HepG2 (cell line): ENCODE data around the gene CMTM4. TPM values are rescaled to one million over a fixed set of nuclear protein-coding genes. Genes with fewer than 3 reads are reported as not detected.

Source experiments
- ATAC-seq: fragments of 200-7000 bp; cut with Tn5 transposase; 3 replicates; pipeline ENCODE4 v1.9.1; 2020; ENCODE audit warnings: mild to moderate bottlenecking, moderate library complexity
- BruUV-seq: library from RNA; stranded (reverse); fragments of 400-500 nt; replicated peaks from 2 replicates; lab custom pipeline; 2021; lab: Mats Ljungman, UMichigan
- CTCF ChIA-PET: fragments of 300-600 bp; formaldehyde crosslinking; extraction: SDS; loops from one replicate; lab custom pipeline; 2021; ENCODE audit warnings: low total read pairs, inconsistent platforms, low intra/inter-chr PET ratio; lab: Yijun Ruan, JAX
- POLR2A ChIA-PET: fragments of 350-600 bp; sonication (Branson Sonifier 250); formaldehyde crosslinking; loops from one replicate; lab custom pipeline; 2020; ENCODE audit warnings: antibody characterized with exemption, inconsistent platforms; lab: Yijun Ruan, JAX
- DNase-seq: peaks from one replicate; pipeline ENCODE4 v3.0.0-alpha.2; 2015; ENCODE audit warnings: low spot score
- FAIRE-seq: peaks from 3 replicates; lab custom pipeline; 2011; peaks lifted over from hg19 to GRCh38; lab: Jason Lieb, UNC
- H2AFZ ChIP-seq: one replicate; pipeline ENCODE4 v1.6.1; 2011; ENCODE audit warnings: low read length, inconsistent platforms
- H3K27ac ChIP-seq: fragments of 300-600 bp; 3 replicates; pipeline ENCODE4 v1.8.0; 2011; ENCODE audit warnings: mixed run types, mild to moderate bottlenecking, mixed read lengths, low read length, inconsistent platforms; ENCODE audit not compliant: insufficient read depth; ENCODE audit errors: extremely low read length
- H3K27me3 ChIP-seq, 2 experiments: fragments of 200-600 bp in 1 of 2; 2 replicates in 1 of 2; 3 replicates in 1 of 2; pipeline versions ENCODE4 v1.6.0 to v1.8.0; 2011; ENCODE audit warnings: low read length in 2 of 2, mild to moderate bottlenecking in 2 of 2, moderate library complexity in 2 of 2, inconsistent platforms in 1 of 2; ENCODE audit not compliant: insufficient read depth in 2 of 2, control insufficient read depth in 1 of 2
- H3K36me3 ChIP-seq, 2 experiments: fragments of 200-600 bp in 1 of 2; replicated peaks in 1 of 2; 2 replicates in 1 of 2; 3 replicates in 1 of 2; pipeline versions ENCODE4 v1.5.1 to v1.8.0; 2011; ENCODE audit warnings: low read length in 2 of 2, inconsistent platforms in 1 of 2; ENCODE audit not compliant: insufficient read depth in 2 of 2, control insufficient read depth in 1 of 2
- H3K4me1 ChIP-seq: 2 replicates; pipeline ENCODE4 v1.5.1; 2012; ENCODE audit warnings: low read length, inconsistent platforms; ENCODE audit not compliant: insufficient read depth
- H3K4me2 ChIP-seq: 2 replicates; pipeline ENCODE4 v1.6.0; 2011; ENCODE audit warnings: low read depth, low read length, inconsistent platforms
- H3K4me3 ChIP-seq, 3 experiments: fragments of 200-600 bp in 1 of 3; sonication (generic), shearing (Covaris generic) in 1 of 3; replicated peaks in 1 of 3; 2 replicates each; pipeline ENCODE4 v1.5.1; 2011 to 2016; ENCODE audit warnings: low read length in 3 of 3, inconsistent platforms in 2 of 3, low read depth in 2 of 3, mild to moderate bottlenecking in 2 of 3, control low read depth in 1 of 3, mixed read lengths in 1 of 3; ENCODE audit not compliant: insufficient read depth in 1 of 3
- H3K79me2 ChIP-seq: one replicate; pipeline ENCODE4 v1.6.1; 2011; ENCODE audit warnings: low read length, inconsistent platforms; ENCODE audit not compliant: insufficient read depth
- H3K9ac ChIP-seq: 2 replicates; pipeline ENCODE4 v1.6.0; 2011; ENCODE audit warnings: mild to moderate bottlenecking, low read depth, low read length, inconsistent platforms; ENCODE audit not compliant: insufficient read depth
- H3K9me3 ChIP-seq: 2 replicates; pipeline ENCODE4 v1.5.1; 2012; ENCODE audit warnings: mild to moderate bottlenecking, low read length
- H4K20me1 ChIP-seq: 2 replicates; pipeline ENCODE4 v1.6.0; 2011; ENCODE audit warnings: inconsistent platforms, mild to moderate bottlenecking, low read length, moderate library complexity; ENCODE audit not compliant: insufficient read depth
- ARID2 ChIP-seq: sonication (generic); formaldehyde crosslinking; IDR thresholded peaks from 2 replicates; pipeline ENCODE4 v1.8.1; 2022; ENCODE audit warnings: mild to moderate bottlenecking, missing genetic modification reagents, borderline replicate concordance
- CBX2 ChIP-seq, 2 experiments: fragments of 200-600 bp in 1 of 2; sonication (generic); formaldehyde crosslinking in 1 of 2; IDR thresholded peaks; 2 replicates each; pipeline versions ENCODE4 v1.7.0 to v1.8.1; 2018 to 2022; ENCODE audit warnings: low read depth in 2 of 2, low read length in 1 of 2, mild to moderate bottlenecking in 1 of 2, missing genetic modification reagents in 1 of 2
- ELF1 ChIP-seq: sonication (generic); formaldehyde crosslinking; IDR thresholded peaks from 2 replicates; pipeline ENCODE4 v1.4.0; 2020; ENCODE audit warnings: missing genetic modification reagents
- GABPB1 ChIP-seq: IDR thresholded peaks from 2 replicates; pipeline ENCODE4 v1.6.1; 2016; ENCODE audit warnings: mild to moderate bottlenecking, missing genetic modification reagents, moderate library complexity, missing compliant biosample characterization
- HNRNPH1 ChIP-seq: fragments of 200-400 bp; formaldehyde crosslinking; optimal IDR thresholded peaks from 2 replicates; pipeline ENCODE3; 2017; ENCODE audit warnings: mild to moderate bottlenecking, low read depth, low read length
- IRF1 ChIP-seq: sonication (generic); formaldehyde crosslinking; IDR thresholded peaks from 2 replicates; pipeline ENCODE4 v1.4.0; 2020; ENCODE audit warnings: low read depth, mild to moderate bottlenecking, missing genetic modification reagents
- KLF13 ChIP-seq: sonication (generic); formaldehyde crosslinking; IDR thresholded peaks from 2 replicates; pipeline ENCODE4 v1.4.0; 2020; ENCODE audit warnings: mild to moderate bottlenecking, missing genetic modification reagents
- NFE2 ChIP-seq: sonication (generic); formaldehyde crosslinking; IDR thresholded peaks from 2 replicates; pipeline ENCODE4 v1.4.0; 2020; ENCODE audit warnings: missing genetic modification reagents
- NPAS2 ChIP-seq: sonication (generic); formaldehyde crosslinking; IDR thresholded peaks from 2 replicates; pipeline ENCODE4 v1.8.0; 2022; ENCODE audit warnings: mild to moderate bottlenecking, missing genetic modification reagents, borderline replicate concordance
- SAP130 ChIP-seq: IDR thresholded peaks from 2 replicates; pipeline ENCODE4 v1.6.1; 2016; ENCODE audit warnings: low read depth
- WIZ ChIP-seq: sonication (generic); formaldehyde crosslinking; IDR thresholded peaks from 2 replicates; pipeline ENCODE4 v1.5.1; 2020; ENCODE audit warnings: mild to moderate bottlenecking, missing genetic modification reagents
- ZFP36L1 ChIP-seq: sonication (generic); formaldehyde crosslinking; IDR thresholded peaks from 2 replicates; pipeline ENCODE4 v1.8.0; 2022; ENCODE audit warnings: mild to moderate bottlenecking, missing genetic modification reagents, moderate library complexity
- ZMYM4 ChIP-seq: sonication (generic); formaldehyde crosslinking; IDR thresholded peaks from 2 replicates; pipeline ENCODE4 v1.8.1; 2023; ENCODE audit warnings: mild to moderate bottlenecking, missing genetic modification reagents
- ZNF276 ChIP-seq: sonication (generic); formaldehyde crosslinking; IDR thresholded peaks from 2 replicates; pipeline ENCODE4 v1.4.0; 2020; ENCODE audit warnings: mild to moderate bottlenecking, low read depth, missing genetic modification reagents
- ZNF430 ChIP-seq: sonication (generic); formaldehyde crosslinking; IDR thresholded peaks from 2 replicates; pipeline ENCODE4 v1.9.0; 2021; ENCODE audit warnings: mild to moderate bottlenecking, missing genetic modification reagents
- ZNF496 ChIP-seq: sonication (generic); formaldehyde crosslinking; IDR thresholded peaks from 2 replicates; pipeline ENCODE4 v1.8.1; 2023; ENCODE audit warnings: mild to moderate bottlenecking, moderate library complexity, missing genetic modification reagents; ENCODE audit not compliant: insufficient replicate concordance
- ZNF775 ChIP-seq: sonication (generic); formaldehyde crosslinking; IDR thresholded peaks from 2 replicates; pipeline ENCODE4 v1.4.0; 2020; ENCODE audit warnings: missing genetic modification reagents, mild to moderate bottlenecking, moderate library complexity, borderline replicate concordance
- ZNF83 ChIP-seq: sonication (generic); formaldehyde crosslinking; IDR thresholded peaks from 2 replicates; pipeline ENCODE4 v1.4.0; 2020; ENCODE audit warnings: missing genetic modification reagents, mild to moderate bottlenecking, borderline replicate concordance
- ZNF850 ChIP-seq: sonication (generic); formaldehyde crosslinking; conservative IDR thresholded peaks from 2 replicates; pipeline ENCODE4 v1.9.0; 2021; ENCODE audit warnings: mild to moderate bottlenecking, missing genetic modification reagents
- ZSCAN21 ChIP-seq: sonication (generic); formaldehyde crosslinking; IDR thresholded peaks from 2 replicates; pipeline ENCODE4 v1.8.0; 2022; ENCODE audit warnings: mild to moderate bottlenecking, missing genetic modification reagents, moderate library complexity, borderline replicate concordance
- WGBS: methylation state at CpG from one replicate; pipeline ENCODE4 v1.1.6; 2017; ENCODE audit warnings: low lambda C conversion rate; 5-methylcytosine and 5-hydroxymethylcytosine counted together
- in situ Hi-C: cut with HindIII; loops from 2 replicates; pipeline ENCODE4 v1.10.0; 2017; ENCODE audit warnings: low pct_unique_long_range_greater_than_20kb; ENCODE audit not compliant: extremely low pct_ligation_motif_present
- intact Hi-C: fragments of 100-400 bp; cut with micrococcal nuclease; formaldehyde crosslinking; loops from one replicate; pipeline ENCODE4 v1.10.0; 2022; ENCODE audit not compliant: unreplicated experiment
- polyA plus RNA-seq, 8 experiments: library from polyadenylated mRNA; depleted of rRNA in 3 of 8; stranded (reverse) in 7 of 8; unstranded in 1 of 8; fragments of >200 nt; fragmentation: Illumina TruSeq in 4 of 8; extraction: Trizol in 4 of 8; gene quantifications; 2 replicates each; pipeline versions ENCODE4 v1.2.1 to v1.2.3, GENCODE V29; 2011 to 2016; ENCODE audit warnings: low read depth in 4 of 8, missing spikeins in 1 of 8, mixed read lengths in 1 of 8; ENCODE audit not compliant: insufficient read depth in 1 of 8
- total RNA-seq, 5 experiments: library from RNA; depleted of rRNA; stranded (reverse); fragments of >200 nt; fragmentation: Illumina TruSeq; extraction: Trizol; gene quantifications; 2 replicates each; pipeline ENCODE4 v1.2.3, GENCODE V29; 2016; ENCODE audit warnings: low read depth in 1 of 5
- TF ChIP-seq, protein P1 (sequence below): sonication (generic); formaldehyde crosslinking; conservative IDR thresholded peaks from 2 replicates; pipeline ENCODE4 v1.4.0; 2020; ENCODE audit warnings: missing genetic modification reagents

Gene CMTM4
- total and polyA plus RNA-seq, 2 of the 13 experiments (the other 11 are each of a cell fraction or from before 2014, with no cell fraction given), result 32.0 to 36.3 TPM

GRCh38 chr16:66601471-66601870 is 95.1 kb downstream of the CMTM4 start (continued):
- TF ChIP-seq GABPB1 (CRISPR knock-in tag), result peak; percentile 31; the same call in 1 of the 2 replicates

- CTCF ChIA-PET, result no interaction called here
- intact Hi-C loops, result no loop called here
- ATAC-seq, result no peak
These were observed 96.1 kb downstream of the CMTM4 start for GRCh38 chr16:66600477-66600876.

More at GRCh38 chr16:66600477-66600876, 96.1 kb downstream of the CMTM4 start:
- Histone ChIP-seq H3K4me3 (no peak overlapping the region), H4K20me1 (no peaks in the 10 kb centered on the region), H3K4me1 (peaks cover 23% of the 10 kb centered on the region), H3K9ac (no peak overlapping the region), H3K27ac (no peak overlapping the region), H3K4me2 (no peak overlapping the region), H3K36me3 (no peaks in the 10 kb centered on the region), H3K27me3 (no peaks in the 10 kb centered on the region), H3K79me2 (peaks cover under 1% of the 10 kb centered on the region), H2AFZ (no peak overlapping the region)
- in situ Hi-C loops, result no loop called here
- DNase-seq (no peak), FAIRE-seq (no peak)
- WGBS, result 86% methylated on average over 1 of the region's 1 CpG
- POLR2A ChIA-PET, result no interaction called here
- TF ChIP-seq ELF1 (CRISPR knock-in tag) (no peak), ARID2 (CRISPR knock-in tag) (no peak), ZFP36L1 (CRISPR knock-in tag) (no peak), NFE2 (no peak), CBX2 (IDR thresholded peaks at IDR 0.05; ENCODE audit: low read depth, low read length) (no peak), CBX2 (CRISPR knock-in tag; IDR thresholded peaks at IDR 0.05; ENCODE audit: low read depth) (no peak), ZMYM4 (CRISPR knock-in tag) (no peak), IRF1 (CRISPR knock-in tag) (no peak), NPAS2 (CRISPR knock-in tag) (no peak), KLF13 (CRISPR knock-in tag) (no peak), WIZ (no peak), ZNF850 (CRISPR knock-in tag) (no peak), ZNF775 (CRISPR knock-in tag) (no peak), HNRNPH1 (no peak), SAP130 (CRISPR knock-in tag) (no peak), ZNF496 (CRISPR knock-in tag) (no peak), ZNF276 (CRISPR knock-in tag) (no peak), ZSCAN21 (CRISPR knock-in tag) (no peak), ZNF430 (CRISPR knock-in tag) (no peak), ZNF83 (CRISPR knock-in tag) (no peak)
- TF ChIP-seq, protein P1, sequence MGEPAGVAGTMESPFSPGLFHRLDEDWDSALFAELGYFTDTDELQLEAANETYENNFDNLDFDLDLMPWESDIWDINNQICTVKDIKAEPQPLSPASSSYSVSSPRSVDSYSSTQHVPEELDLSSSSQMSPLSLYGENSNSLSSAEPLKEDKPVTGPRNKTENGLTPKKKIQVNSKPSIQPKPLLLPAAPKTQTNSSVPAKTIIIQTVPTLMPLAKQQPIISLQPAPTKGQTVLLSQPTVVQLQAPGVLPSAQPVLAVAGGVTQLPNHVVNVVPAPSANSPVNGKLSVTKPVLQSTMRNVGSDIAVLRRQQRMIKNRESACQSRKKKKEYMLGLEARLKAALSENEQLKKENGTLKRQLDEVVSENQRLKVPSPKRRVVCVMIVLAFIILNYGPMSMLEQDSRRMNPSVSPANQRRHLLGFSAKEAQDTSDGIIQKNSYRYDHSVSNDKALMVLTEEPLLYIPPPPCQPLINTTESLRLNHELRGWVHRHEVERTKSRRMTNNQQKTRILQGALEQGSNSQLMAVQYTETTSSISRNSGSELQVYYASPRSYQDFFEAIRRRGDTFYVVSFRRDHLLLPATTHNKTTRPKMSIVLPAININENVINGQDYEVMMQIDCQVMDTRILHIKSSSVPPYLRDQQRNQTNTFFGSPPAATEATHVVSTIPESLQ, result no peak
- TF ChIP-seq, all 625 proteins: peak for 0
- BruUV-seq, result no TSS peak
- H3K9me3 ChIP-seq, result no peaks in the 10 kb centered on the region
